GM23248 (cell line): Measurements from ENCODE around the gene MAD2L2.

Source experiments
- EZH2 ChIP-seq: fragments of 200-600 bp; sonication (generic); IDR thresholded peaks from 2 replicates; pipeline ENCODE4 v1.6.1; 2018; ENCODE audit warnings: antibody characterized with exemption, mild to moderate bottlenecking; ENCODE audit not compliant: insufficient read depth, poor library complexity, severe bottlenecking
- EZH2phosphoT487 ChIP-seq: fragments of 200-600 bp; sonication (generic); IDR thresholded peaks from 2 replicates; pipeline ENCODE4 v1.6.1; 2018; ENCODE audit warnings: antibody characterized with exemption, moderate library complexity, mild to moderate bottlenecking, low read depth; ENCODE audit not compliant: insufficient read depth

DNA sequence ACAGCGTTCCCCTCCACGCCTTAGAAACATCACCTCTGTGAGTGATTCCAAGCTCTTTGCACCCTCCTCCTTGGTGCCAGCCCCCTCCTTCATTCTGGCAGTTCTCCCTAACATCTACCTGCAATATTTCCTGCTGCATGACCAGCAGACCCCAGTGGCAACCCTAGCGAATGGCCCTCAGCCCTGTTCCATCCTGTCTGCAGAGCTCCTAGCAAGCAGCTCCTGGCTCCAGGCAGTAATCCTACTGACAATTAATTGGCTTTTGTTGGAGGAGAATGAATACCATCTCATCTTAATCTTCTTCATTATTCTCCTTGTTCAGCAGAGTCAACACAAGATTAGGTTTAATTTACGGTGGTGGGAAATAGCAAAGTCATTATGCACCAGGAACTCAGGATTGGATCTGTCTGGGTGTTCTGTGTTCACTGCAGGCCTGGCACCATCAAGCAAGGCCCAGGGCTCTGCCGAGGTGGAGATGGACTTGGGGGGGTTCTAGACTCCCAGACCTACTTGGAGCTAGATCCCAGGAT, 39.1 kb downstream of the MAD2L2 start:
- no peak for TF ChIP-seq EZH2
- TF ChIP-seq EZH2phosphoT487 = no peak
